ENCODE measurements around the gene STUM. TPM values are rescaled to one million over a fixed set of nuclear protein-coding genes. Genes with fewer than 3 reads are reported as not detected.

STUM gene
- total RNA-seq, 1 donor from 2014 or later = 0.08 TPM

DNA sequence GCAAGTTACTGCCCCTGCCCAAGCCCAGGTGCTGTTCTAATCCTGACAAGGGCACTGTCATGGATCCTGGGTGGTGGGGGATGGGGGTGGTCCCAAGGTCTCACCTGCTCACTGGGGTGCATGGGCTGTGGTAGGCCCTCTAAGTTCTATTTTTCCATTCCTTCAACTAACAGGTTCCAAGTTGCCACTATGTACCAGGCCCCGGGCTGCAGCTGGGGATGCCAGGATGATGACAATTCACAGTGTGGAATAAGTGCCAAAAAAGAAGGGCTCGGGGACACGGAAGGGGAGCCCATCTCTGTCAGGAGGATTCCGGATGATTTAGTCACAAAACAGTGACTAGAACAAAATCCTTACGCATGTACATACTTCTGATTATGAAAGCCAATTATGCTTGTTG, 76.0 kb downstream of the STUM start:
- H3K4me3 Mint-ChIP-seq (ENCODE audit: unreplicated experiment) = no peak overlapping the region
- no peak overlapping the region for H3K27ac Mint-ChIP-seq (ENCODE audit: unreplicated experiment)
- H3K4me1 Mint-ChIP-seq (ENCODE audit: unreplicated experiment) = no peaks in the 10 kb centered on the region
- TF ChIP-seq, protein P1, sequence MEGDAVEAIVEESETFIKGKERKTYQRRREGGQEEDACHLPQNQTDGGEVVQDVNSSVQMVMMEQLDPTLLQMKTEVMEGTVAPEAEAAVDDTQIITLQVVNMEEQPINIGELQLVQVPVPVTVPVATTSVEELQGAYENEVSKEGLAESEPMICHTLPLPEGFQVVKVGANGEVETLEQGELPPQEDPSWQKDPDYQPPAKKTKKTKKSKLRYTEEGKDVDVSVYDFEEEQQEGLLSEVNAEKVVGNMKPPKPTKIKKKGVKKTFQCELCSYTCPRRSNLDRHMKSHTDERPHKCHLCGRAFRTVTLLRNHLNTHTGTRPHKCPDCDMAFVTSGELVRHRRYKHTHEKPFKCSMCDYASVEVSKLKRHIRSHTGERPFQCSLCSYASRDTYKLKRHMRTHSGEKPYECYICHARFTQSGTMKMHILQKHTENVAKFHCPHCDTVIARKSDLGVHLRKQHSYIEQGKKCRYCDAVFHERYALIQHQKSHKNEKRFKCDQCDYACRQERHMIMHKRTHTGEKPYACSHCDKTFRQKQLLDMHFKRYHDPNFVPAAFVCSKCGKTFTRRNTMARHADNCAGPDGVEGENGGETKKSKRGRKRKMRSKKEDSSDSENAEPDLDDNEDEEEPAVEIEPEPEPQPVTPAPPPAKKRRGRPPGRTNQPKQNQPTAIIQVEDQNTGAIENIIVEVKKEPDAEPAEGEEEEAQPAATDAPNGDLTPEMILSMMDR (IDR thresholded peaks at IDR 0.05; ENCODE audit: unreplicated experiment) = no peak
- H3K9me3 Mint-ChIP-seq (ENCODE audit: unreplicated experiment) = no peaks in the 10 kb centered on the region
- H3K36me3 Mint-ChIP-seq (ENCODE audit: low read depth, unreplicated experiment) = peaks cover 13% of the 10 kb centered on the region
- no peak for DNase-seq (ENCODE audit: low spot score)
- H3K27me3 Mint-ChIP-seq (ENCODE audit: unreplicated experiment) = peaks cover 14% of the 10 kb centered on the region

DNA sequence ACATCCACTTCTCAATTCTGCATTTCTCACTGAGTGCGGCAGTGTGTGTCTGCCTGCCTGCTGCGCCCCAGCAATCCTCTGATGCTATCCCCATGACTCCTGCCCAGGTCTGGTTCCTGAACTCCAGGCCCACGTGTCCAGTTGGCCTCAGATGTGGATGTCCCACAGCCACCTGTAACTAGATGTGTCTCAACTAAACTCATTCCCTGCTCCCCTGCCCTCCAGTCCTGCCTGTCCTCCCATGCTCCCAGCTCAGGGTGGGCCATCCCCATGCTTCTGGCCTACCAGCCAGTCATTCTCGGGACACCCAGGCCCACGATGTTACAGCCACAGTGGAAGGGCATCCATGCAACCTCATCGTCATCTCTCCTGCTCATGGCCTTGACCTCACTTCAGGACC, 76.8 kb downstream of the STUM start:
- Mint-ChIP-seq H3K27ac (ENCODE audit: unreplicated experiment) (no peak overlapping the region), H3K4me3 (ENCODE audit: unreplicated experiment) (no peak overlapping the region), H3K4me1 (ENCODE audit: unreplicated experiment) (no peaks in the 10 kb centered on the region), H3K9me3 (ENCODE audit: unreplicated experiment) (no peaks in the 10 kb centered on the region), H3K36me3 (ENCODE audit: low read depth, unreplicated experiment) (peaks cover 19% of the 10 kb centered on the region), H3K27me3 (ENCODE audit: unreplicated experiment) (peaks cover 16% of the 10 kb centered on the region)
- TF ChIP-seq, protein P1 (IDR thresholded peaks at IDR 0.05; ENCODE audit: unreplicated experiment) = no peak
- no peak for DNase-seq (ENCODE audit: low spot score)

DNA sequence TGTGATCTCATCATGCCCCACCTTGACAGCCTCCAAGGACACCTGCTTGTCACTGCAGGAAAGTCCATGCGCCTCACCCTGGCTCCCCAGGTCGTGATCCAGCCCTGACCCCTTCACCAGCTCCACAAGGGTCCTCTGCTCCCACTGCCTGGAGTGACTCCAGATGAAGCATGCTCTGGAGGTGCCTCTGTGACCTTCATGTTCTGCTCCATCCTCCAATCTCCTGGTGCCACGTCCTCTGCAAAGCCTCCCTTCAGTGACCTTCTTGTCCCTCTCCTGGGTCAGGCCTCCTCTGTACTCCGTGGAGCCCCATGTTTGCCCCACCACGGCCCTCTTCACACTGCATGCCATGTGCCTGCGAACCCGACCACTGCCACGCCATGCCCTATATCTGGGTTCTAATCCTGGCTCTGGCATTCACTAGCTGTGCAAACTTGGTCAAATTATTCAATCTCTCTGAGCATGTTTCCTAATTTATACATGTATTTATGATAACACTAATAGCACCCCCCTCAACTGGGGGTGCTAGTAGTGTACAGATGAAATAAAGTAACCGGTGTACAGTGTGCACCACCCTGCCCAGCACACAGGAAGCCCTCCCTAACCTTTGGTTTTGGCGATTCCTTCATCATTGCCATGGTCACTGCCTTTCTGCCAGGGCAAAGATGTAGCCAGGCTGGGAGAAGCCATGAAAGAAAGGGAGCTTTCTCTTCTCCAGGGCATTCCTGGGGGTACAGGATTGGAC, 77.4 kb downstream of the STUM start:
- Mint-ChIP-seq H3K4me1 (ENCODE audit: unreplicated experiment) (peaks cover under 1% of the 10 kb centered on the region), H3K36me3 (ENCODE audit: low read depth, unreplicated experiment) (peaks cover 20% of the 10 kb centered on the region), H3K9me3 (ENCODE audit: unreplicated experiment) (no peaks in the 10 kb centered on the region), H3K27me3 (ENCODE audit: unreplicated experiment) (peaks cover 17% of the 10 kb centered on the region), H3K27ac (ENCODE audit: unreplicated experiment) (no peak overlapping the region), H3K4me3 (ENCODE audit: unreplicated experiment) (no peak overlapping the region)
- TF ChIP-seq, protein P1 (IDR thresholded peaks at IDR 0.05; ENCODE audit: unreplicated experiment) = no peak
- no peak for DNase-seq (ENCODE audit: low spot score)

DNA sequence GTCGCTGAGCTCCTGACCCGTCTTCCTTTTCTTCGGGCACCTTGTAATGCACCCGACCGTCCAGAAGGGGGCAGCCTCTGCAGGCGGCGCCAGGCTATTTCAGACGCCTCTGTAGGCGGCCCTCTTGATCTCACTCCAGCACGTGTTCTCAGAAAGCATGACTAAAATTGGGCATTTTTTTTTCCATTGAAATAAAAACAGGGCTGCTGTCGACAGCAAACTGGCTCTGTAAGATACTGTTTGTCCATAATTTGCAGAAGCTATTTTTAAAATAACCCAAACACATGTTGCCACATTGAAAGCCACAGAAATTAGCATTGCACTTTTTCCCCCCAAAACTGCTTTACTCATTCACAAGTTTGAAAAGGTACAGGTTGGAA, 78.0 kb downstream of the STUM start:
- Mint-ChIP-seq H3K27me3 (ENCODE audit: unreplicated experiment) (peaks cover 18% of the 10 kb centered on the region), H3K4me3 (ENCODE audit: unreplicated experiment) (no peak overlapping the region), H3K27ac (ENCODE audit: unreplicated experiment) (no peak overlapping the region), H3K36me3 (ENCODE audit: low read depth, unreplicated experiment) (peaks cover 26% of the 10 kb centered on the region), H3K9me3 (ENCODE audit: unreplicated experiment) (no peaks in the 10 kb centered on the region), H3K4me1 (ENCODE audit: unreplicated experiment) (peaks cover 4% of the 10 kb centered on the region)
- DNase-seq (ENCODE audit: low spot score) = peak; percentile 82
- TF ChIP-seq, protein P1 (IDR thresholded peaks at IDR 0.05; ENCODE audit: unreplicated experiment) = peak; percentile 99

DNA sequence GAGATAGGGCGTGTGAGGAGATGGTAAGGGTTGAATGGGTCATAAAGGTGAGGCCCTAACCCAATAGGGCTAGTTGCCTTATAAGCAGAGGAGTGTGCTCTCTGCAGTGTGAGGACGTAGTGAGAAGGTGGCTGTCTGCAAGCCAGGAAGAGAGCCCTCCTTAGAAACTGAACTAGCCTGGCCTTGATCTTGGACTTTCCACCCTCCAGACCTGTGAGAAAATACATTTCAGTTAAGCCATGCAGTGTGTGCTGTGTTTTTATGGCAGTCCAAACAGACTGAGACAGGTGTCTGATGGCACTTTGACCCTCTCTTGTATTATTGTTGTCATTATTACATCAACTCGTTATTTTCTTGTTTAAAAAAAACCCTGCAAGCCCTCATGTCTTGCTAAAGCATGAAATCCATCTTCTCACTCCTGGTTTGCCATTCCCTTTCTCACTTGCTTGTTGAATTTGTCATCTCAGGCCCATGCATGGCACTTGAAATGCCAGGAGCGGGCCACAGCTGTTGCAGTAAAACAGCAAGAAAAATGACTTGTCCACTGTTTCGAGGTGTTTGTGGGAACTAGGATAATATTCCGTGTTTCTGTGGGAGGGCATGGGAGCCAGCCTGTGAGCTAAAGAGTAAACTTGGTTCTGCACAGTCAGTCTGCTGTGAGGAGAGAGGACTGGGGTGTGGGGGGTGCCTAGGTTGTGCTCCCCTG, 78.6 kb downstream of the STUM start:
- Mint-ChIP-seq H3K9me3 (ENCODE audit: unreplicated experiment) (no peaks in the 10 kb centered on the region), H3K27me3 (ENCODE audit: unreplicated experiment) (peaks cover 22% of the 10 kb centered on the region), H3K36me3 (ENCODE audit: low read depth, unreplicated experiment) (peaks cover 30% of the 10 kb centered on the region), H3K4me3 (ENCODE audit: unreplicated experiment) (no peak overlapping the region), H3K27ac (ENCODE audit: unreplicated experiment) (no peak overlapping the region), H3K4me1 (ENCODE audit: unreplicated experiment) (peaks cover 8% of the 10 kb centered on the region)
- TF ChIP-seq, protein P1 (IDR thresholded peaks at IDR 0.05; ENCODE audit: unreplicated experiment) = no peak
- DNase-seq (ENCODE audit: low spot score) = no peak

All from endothelial cell (in vitro differentiated cells).